HG02885 (cell line): ENCODE results near the gene CDC16.
"Not testable (repeated sequence)": the region's sequence is repeated elsewhere in the genome, so short reads cannot be mapped to it uniquely, and the experiment has no call there.

Source experiments
- ATAC-seq: cut with Tn5 transposase; IDR thresholded peaks from one replicate; pipeline ENCODE4 v1.9.1; 2021; ENCODE audit warnings: mild to moderate bottlenecking; ENCODE audit not compliant: unreplicated experiment, poor library complexity

Gene CDC16, protein sequence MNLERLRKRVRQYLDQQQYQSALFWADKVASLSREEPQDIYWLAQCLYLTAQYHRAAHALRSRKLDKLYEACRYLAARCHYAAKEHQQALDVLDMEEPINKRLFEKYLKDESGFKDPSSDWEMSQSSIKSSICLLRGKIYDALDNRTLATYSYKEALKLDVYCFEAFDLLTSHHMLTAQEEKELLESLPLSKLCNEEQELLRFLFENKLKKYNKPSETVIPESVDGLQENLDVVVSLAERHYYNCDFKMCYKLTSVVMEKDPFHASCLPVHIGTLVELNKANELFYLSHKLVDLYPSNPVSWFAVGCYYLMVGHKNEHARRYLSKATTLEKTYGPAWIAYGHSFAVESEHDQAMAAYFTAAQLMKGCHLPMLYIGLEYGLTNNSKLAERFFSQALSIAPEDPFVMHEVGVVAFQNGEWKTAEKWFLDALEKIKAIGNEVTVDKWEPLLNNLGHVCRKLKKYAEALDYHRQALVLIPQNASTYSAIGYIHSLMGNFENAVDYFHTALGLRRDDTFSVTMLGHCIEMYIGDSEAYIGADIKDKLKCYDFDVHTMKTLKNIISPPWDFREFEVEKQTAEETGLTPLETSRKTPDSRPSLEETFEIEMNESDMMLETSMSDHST

DNA sequence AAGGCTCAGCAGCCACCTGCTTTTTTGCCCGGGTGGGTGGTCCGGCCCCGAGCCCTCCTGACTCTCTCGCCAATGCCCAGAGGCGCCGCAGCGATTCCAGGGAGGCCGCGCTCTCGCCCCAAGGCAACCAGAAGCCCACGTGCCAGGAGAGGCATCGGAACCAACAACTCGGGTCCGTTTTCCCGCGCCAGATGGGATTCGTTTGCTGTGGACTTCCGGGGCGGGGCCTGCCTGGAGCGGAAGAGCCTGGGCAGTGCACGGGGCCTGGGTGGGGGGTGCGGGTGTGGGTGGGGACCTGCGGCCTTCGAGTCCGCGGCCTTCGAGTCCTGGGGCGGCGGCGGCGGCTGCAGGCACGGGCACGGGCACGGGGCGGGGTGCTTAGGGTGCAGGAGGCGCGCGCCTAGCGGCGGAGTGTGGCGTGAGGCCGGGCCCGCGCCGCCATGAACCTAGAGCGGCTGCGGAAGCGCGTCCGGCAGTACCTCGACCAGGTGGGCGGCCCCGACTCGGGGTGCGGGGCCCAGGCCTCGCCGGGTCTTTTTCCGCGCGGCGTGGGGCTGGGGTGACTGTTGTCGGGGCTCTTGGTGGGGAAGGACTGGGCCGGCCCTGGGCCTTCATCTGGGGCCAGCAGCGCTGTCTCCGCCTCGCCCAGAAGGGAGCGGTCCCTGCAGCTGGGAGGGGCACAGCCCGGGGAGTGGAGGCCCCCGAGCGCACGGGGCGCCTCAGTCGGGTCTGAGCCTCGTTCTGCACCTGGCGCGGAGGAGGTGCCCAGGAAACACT is at the start of gene CDC16:
CDC16 (plus strand) TSS at position 253 of the 777 bp plus-strand sequence; CDS start at position 441, 188 bp downstream.
- peak; percentile 93 for ATAC-seq

DNA sequence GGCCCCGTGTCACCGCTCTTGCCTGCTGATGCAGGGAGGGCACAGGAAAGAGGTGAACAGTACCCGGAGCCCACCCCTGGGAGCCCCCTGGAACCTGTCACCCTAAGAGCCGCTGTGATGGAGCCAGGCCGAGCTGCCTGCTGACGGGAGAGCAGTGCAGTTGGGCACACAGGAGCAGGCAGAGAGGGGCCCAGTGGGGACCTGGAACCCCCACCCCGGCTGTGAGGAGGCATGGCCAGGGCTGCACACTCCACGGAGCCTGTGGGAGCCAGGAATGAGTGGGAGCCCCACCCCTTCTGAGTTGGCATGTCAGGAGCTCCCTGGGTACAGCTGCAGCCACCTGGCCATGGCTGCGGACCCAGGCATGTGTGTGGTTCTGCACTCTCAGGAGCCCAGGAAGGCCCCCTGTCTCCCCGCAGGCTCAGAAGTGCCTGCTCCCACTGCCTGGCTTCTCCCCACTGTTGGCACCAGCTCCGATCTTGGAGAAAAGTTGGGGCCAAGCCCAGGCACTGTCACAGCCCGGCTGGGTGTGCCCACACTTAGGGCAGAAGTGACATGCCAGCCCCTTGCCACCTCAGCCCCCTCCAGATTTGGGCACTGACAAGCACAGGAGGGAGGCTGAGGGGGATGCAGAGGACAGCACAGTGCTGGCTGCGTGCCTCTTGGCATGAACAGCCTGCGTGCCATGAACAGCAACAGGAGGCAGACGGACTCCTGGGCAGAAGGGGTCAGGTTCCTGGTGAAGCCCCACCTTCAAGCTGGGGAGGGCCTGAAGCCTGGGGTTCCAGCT is 49.3 kb upstream of the CDC16 start:
- no peak for ATAC-seq

DNA sequence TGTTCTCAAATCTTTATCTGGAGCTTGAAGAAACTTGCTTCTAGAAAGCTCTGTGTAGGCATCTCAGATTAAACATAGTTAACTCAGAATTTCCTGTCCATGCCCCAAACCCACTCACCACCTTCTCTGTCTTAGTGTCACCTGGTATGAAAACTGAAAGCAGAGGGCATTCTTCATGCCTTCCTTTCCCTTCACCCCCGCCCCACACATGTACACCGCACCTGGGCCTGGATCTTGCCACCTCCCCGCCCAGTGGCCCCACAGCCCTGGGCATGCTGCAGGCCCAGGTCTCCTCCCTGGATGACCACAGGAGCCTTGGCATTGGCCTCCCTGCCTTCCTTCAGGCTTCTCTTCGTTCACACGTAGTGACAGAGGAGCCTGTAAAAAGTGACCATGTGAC is 39.8 kb upstream of the CDC16 start:
- ATAC-seq = no peak

DNA sequence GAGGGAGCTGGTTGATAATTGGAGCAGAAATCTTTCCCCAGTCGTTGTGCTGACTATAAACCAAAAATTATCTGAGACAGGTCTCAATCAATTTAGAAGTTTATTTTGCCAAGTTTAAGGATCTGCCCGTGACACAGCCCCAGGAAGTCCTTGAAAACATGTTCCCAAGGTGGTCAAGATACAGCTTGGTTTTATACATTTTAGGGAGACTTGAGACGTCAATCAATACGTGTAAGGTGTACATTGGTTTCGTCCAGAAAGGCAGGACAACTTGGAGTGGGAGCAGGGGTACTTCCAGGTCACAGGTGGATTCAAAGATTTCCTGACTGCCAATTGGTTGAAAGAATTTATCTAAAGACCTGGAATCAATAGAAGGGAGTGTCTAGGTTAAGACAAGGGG is 38.1 kb upstream of the CDC16 start:
- ATAC-seq = no peak

DNA sequence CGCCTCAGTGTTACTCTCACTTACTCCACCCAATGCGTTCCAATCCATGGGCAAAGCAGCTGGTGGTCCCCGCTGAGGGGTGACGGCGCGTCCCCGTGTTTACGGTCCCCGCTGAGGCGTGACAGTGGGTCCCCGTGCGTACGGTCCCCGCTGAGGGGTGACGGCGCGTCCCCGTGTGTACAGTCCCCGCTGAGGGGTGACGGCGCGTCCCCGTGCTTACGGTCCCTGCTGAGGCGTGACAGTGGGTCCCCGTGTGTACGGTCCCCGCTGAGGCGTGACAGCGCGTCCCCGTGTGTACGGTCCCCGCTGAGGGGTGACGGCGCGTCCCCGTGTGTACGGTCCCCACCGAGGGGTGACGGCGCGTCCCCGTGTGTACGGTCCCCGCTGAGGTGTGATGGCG is 36.1 kb upstream of the CDC16 start:
- no peak for ATAC-seq

DNA sequence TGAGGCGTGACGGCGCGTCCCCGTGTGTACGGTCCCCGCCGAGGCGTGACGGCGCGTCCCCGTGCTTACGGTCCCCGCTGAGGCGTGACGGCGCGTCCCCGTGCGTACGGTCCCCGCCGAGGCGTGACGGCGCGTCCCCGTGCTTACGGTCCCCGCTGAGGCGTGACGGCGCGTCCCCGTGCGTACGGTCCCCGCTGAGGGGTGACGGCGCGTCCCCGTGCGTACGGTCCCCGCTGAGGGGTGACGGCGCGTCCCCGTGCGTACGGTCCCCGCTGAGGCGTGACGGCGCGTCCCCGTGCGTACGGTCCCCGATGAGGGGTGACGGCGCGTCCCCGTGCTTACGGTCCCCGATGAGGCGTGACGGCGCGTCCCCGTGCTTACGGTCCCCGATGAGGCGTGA is 35.2 kb upstream of the CDC16 start:
- not testable (repeated sequence) for ATAC-seq

DNA sequence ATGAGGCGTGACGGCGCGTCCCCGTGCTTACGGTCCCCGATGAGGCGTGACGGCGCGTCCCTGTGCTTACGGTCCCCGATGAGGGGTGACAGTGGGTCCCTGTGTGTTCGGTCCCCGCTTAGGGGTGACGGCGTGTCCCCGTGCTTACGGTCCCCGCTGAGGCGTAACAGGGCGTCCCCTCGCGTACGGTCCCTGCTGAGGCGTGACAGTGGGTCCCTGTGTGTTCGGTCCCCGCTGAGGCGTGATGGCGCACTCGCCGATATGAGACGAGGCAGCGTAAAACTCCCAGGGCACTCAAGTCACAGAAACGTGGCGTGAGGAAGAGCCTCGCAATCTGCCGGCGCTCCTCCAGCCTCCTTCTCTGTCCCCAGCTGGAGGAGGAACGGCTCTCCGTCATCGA is 34.7 kb upstream of the CDC16 start:
- no peak for ATAC-seq

DNA sequence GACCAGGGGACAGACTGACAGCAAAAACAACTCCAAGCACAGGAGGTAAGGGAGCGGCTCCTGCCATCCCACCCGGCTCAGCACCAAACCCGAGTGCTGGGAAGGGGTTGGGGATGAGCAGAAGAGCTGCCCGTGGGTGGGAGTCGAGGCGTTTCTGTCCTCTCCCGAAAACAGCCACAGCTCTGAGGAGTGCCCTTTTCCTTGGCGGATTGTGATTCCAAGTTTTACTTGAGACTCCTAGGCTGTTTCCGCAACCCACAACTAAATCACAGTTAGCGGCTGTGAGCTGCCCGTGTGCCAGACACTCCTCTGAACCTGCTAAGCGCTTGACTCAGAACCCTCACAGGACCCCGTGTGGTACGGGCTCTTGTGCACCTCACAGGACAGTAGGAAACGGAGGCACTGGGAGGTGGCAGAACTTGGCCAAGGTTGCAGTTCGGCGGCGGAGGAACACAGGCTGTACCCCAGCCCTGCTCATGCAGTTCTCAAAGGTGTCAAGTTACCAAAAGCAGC is 34.2 kb upstream of the CDC16 start:
- no peak for ATAC-seq

DNA sequence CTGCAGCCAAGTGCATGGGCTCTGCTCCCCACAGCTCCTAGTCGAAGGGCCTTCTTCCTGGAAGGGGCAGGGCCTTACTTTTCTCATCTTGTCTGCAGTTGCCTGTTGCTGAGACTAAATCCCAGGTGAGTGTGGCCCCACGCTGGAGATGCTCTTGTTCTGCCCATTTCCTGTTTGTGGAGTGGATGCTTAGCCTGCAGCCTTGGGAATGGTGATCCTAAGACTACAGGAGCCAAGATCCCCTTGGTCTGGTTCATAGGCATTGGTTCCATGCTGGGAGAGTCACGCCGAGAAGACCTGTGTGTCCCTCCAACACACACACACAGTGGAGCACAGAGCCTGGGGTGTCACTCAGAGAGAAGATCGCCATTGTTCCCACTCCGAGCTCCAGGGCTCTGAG is 32.1 kb upstream of the CDC16 start:
- ATAC-seq = no peak

DNA sequence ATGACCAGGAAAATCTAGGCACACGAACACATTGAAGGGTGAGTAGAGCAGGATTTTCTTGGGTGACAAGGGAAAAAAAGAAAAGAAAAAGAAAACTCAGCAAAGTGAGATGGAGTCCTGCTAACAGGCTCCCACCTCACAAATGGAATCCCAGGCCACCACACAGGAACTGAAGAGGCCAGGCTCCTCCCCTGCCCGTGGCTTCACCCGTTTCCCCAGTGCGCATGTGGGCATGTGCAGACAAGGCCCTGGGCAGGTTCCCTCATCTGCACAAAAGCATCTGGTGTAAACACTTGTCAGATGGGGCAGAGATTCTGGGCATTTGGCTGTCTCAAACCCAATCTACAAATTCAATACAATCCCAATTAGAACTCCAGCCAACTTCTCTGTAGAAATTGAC is 31.2 kb upstream of the CDC16 start:
- no peak for ATAC-seq

DNA sequence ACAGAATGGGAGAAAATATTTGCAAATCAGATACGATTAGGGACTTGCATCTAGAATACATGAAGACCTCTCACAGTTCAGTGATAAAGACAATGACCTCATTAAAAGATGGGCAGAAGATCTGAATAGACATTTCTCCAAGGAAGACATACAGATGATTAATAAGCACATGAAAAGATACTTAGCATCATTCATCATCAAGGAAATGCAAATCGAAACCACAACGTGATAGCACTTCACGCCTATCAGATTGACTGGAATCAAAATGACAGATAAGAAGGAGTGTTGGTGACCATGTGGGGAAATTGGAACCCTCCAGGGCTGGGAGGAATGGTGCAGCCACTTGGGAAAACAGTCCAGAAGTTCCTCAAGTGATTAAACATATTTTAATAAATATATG is 29.8 kb upstream of the CDC16 start:
- no peak for ATAC-seq

DNA sequence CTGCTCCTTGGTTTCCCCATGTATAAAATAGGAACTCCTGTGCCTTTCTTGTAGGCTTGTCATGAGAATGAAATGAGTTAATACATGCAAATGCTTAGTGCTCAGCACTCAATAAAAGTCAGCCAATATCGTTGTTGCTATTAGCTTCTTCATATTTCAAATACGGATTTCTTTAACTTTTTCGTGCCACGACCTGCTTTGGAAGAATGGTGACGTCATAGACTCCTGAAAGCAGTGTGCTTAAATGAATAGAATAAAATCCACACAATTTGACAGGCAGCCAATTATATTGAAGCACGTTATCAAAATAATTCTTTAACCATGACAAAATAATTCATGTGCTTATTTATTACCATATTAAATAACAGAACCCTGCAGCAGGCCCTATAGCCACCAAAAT is 26.6 kb upstream of the CDC16 start:
- ATAC-seq = no peak

DNA sequence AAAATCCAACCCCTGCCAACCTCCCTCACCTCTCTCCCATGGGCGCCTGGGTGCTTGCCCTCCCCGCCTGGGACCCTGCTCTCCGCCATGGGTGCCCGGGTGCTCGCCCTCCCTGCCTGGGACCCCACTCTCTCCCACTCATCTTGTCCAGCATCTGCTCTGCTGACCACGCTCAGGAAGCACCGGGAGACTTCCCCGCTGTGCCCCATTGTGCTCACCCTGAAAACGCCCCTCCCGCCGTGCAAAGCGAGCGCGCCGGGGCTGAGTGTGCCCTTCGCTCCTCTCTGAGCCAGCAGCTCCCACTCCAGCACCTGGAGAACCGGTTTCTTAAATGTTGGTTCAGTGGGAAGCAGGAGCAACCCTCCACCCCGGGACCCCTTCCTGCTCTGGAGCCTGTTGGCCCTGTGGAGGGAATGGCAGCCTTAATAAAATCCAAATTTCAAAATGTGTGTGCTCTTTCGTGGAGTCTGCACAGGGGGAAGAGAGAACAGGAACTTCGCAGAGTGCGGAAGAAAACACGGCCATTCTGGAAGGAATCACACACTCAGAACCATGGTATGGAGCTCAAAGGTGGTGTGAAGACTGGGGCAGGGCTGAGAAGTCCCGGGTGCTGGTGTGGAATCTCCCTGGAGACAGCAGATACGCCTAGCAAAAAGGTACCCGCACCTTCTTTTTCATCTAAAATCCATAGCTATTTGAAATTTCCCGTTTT is 23.1 kb upstream of the CDC16 start:
- no peak for ATAC-seq

DNA sequence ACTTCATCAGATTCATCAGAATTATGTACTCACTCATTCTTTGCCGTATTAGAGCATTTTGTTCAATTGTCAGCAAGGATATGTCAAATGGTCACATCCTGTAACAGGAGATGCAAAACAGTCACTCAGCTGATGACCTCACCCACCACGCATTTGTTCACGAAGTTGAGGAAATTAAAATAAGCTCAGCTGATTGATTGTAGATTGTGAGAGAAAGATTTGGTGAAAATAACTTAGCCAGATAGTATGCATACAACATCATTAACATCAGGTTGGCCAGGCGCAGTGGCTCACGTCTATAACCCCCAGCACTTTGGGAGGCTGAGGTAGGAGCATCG is 22.6 kb upstream of the CDC16 start:
- ATAC-seq = no peak

DNA sequence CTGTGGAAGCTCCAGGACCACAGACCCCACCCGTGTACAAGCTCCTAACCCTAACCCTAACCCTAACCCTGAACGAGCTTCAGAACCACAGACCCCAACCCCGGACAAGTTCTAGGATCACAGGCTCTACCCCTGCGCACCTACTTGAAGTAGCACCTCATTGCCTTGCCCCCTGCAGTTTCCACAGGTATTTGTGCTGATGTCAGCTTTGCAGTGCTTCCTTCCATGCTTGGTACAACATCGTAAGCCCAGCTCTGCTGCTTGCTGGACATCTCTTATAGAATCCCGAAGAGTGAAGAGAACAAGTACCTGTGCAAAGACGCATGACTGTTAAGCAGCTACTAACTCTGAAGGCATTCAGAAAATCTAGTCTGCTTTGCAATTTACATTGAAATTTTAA is 20.7 kb upstream of the CDC16 start:
- no peak for ATAC-seq

DNA sequence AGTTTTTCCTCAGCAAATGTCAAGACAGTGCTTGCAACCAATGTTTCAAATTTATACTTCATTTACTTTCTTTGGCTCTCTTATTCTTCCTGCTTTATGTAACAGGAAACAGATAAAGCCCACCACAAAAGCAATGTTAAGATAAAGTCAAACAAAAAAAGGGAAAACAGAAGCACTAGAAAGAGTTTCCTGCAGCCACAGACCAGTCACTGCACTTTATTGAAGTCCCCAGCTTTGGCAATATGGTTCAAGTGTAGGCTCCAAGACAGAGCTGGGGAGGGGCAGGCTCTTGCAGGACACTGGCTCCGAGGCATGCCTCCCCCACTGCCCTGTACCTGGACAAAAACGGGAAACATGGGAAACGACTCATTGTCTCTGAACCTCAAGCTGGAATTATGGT is 15.3 kb upstream of the CDC16 start:
- no peak for ATAC-seq

DNA sequence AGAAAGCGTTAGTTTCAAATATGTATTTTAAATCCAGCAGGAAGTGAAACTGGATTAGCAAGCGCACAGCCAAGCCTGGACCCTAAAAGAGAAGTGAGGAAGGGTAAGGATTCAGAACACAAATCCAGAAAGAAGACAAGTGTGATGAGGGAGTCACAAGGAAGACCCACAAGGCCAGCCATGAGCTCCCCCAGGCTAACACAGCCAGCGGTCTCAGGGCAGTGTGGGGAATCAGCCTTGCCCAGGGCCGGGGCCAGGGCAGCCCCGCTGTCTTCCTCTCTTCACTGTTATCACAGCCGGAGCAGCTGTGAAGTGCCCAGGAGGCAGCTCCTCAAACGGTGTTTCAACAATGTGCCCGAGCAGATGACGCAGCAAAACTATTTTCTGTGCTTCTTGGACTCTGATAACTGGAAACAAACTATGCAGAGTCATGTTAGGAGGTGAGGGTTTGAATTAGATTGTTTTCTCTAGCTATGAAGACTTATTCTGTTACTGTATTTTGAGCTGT is 12.2 kb upstream of the CDC16 start:
- no peak for ATAC-seq

DNA sequence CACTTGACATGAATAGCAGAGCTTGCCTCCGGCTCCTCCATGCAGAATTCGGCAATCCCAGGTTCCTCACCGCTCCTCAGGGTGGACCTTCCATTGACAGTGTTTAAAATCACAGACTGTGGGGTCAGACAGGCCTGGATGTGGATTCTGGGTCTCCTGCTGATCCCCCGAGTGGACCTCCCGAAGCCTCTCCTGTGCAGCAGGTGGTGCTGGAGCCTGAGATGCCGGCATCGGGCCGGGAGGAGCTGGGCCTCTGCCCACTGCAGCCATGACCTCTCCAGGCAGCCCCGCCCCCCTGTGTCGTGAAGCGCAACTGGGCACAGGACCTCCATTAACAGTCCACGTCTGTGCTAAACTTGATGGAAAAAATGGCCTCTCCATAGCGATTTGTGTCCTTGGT is 10.5 kb upstream of the CDC16 start:
- ATAC-seq = no peak

DNA sequence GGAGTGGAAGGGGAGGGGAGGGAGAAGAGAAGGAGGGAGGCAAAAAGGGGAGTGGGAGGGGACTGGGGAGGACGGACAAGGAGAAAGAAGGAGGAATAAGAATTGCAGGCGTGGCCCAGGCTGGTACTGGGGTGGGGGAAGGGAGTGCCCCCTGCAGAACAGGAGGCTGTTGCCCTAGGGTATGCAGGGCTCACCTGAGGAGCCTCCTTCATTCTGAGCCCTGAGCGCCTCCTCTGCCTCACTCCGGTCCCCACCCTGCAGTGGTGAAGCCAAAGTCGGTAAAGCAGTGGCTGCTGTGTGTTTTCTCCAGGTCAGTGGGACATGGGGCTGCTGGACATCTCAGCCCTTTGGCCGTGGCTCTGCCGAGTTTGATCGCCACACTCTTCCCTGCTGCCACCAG is 9.1 kb upstream of the CDC16 start:
- ATAC-seq = no peak

DNA sequence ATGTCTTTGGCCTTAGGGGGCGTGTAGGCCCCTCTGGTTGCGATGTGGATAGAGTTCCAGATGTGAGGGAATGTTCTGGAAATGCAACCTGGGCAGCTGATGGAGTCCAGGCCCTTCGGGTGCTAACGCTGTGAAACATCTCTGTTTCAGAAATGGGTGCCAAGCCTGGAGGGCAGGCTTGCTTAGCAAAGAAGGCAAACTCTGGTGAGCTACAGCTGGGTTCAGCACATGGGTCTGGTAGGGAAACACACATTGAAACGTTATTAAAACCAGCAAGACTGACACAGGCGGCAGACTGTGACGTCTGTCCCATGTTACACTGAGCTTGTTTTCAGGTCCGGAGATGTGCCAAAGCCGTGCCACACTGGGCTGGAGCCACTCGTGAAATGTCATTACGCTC is 8.6 kb upstream of the CDC16 start:
- no peak for ATAC-seq
